ENCODE results near the gene STX3. TPM values are rescaled to one million over a fixed set of nuclear protein-coding genes. Genes with fewer than 3 reads are reported as not detected.
A peak's percentile ranks its signal among the peaks of the same experiment; 100 is the strongest.

STX3 gene
- total RNA-seq, 1 donor from 2014 or later = 42.1 TPM

DNA sequence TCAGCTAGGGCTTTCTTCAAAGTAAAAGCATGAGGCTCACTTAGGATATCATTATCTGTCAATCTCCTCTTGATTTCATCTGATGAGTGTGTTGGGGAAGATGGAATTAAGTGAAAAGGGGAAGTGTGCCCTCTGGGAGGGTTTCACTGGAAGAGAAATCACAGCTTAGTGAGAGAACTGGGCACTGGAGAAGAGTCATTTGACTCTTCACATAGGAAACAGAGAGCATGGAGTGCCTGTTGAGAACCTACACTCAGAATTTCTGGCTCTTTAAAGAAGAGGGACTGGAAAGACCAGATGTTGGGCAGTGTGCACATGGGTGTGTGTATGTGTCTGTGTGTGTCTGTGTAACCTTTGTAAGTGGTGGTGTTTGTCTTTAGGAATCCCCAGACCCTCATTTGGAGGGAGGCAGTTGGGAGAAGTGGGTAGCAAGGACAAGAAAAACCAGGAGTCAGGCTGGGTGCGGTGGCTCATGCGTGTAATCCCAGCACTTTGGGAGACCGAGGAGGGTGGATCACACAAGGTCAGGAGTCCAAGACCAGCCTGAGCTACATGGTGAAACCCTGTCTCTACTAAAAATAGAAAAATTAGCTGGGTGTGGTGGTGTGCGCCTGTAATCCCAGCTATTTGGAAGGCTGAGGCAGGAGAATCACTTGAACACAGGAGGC lies 10.0 kb downstream of the STX3 start:
- H3K27ac Mint-ChIP-seq (ENCODE audit: unreplicated experiment) = peak overlapping the region; percentile 87
- DNase-seq = no peak
- no peaks in the 10 kb centered on the region for H3K27me3 Mint-ChIP-seq (ENCODE audit: unreplicated experiment)
- peaks cover 3% of the 10 kb centered on the region for H3K9me3 Mint-ChIP-seq (ENCODE audit: unreplicated experiment)
- H3K4me1 Mint-ChIP-seq (ENCODE audit: low read depth, unreplicated experiment) = peaks cover 34% of the 10 kb centered on the region
- no peaks in the 10 kb centered on the region for H3K36me3 Mint-ChIP-seq (ENCODE audit: unreplicated experiment)
- TF ChIP-seq, protein P1, sequence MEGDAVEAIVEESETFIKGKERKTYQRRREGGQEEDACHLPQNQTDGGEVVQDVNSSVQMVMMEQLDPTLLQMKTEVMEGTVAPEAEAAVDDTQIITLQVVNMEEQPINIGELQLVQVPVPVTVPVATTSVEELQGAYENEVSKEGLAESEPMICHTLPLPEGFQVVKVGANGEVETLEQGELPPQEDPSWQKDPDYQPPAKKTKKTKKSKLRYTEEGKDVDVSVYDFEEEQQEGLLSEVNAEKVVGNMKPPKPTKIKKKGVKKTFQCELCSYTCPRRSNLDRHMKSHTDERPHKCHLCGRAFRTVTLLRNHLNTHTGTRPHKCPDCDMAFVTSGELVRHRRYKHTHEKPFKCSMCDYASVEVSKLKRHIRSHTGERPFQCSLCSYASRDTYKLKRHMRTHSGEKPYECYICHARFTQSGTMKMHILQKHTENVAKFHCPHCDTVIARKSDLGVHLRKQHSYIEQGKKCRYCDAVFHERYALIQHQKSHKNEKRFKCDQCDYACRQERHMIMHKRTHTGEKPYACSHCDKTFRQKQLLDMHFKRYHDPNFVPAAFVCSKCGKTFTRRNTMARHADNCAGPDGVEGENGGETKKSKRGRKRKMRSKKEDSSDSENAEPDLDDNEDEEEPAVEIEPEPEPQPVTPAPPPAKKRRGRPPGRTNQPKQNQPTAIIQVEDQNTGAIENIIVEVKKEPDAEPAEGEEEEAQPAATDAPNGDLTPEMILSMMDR (IDR thresholded peaks at IDR 0.05; ENCODE audit: partially characterized antibody, unreplicated experiment) = no peak
- H3K4me3 Mint-ChIP-seq (ENCODE audit: unreplicated experiment) = peak overlapping the region; percentile 62

GRCh38 chr11:59766542-59767224 lies 11.5 kb downstream of the STX3 start:
- Mint-ChIP-seq H3K27me3 (ENCODE audit: unreplicated experiment) (no peaks in the 10 kb centered on the region), H3K36me3 (ENCODE audit: unreplicated experiment) (no peaks in the 10 kb centered on the region), H3K4me1 (ENCODE audit: low read depth, unreplicated experiment) (peaks cover 29% of the 10 kb centered on the region), H3K4me3 (ENCODE audit: unreplicated experiment) (peak overlapping the region; percentile 53), H3K9me3 (ENCODE audit: unreplicated experiment) (peaks cover 4% of the 10 kb centered on the region), H3K27ac (ENCODE audit: unreplicated experiment) (peak overlapping the region; percentile 97)
- DNase-seq = peak; percentile 56
- TF ChIP-seq, protein P1 (IDR thresholded peaks at IDR 0.05; ENCODE audit: partially characterized antibody, unreplicated experiment) = no peak

DNA sequence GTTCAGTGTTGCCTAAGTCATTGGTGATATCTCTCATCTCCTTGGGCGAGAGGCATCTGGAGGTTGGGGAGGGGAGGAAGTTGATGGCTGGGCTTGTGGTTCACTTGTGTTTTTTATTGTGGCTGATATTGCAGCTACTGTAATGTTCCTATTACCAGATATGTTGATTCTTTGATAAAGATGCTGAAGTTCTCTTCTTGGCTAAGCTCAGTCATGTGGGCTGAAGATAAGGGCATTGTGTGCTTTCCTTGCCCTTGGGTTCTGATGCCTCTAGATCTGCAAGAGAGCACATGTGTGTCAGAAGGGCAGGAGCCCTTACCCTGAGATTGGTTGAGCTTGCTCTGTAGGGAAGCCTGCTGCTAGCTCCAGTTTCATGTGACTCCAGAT lies 12.0 kb downstream of the STX3 start:
- H3K27me3 Mint-ChIP-seq (ENCODE audit: unreplicated experiment) = no peaks in the 10 kb centered on the region
- no peaks in the 10 kb centered on the region for H3K36me3 Mint-ChIP-seq (ENCODE audit: unreplicated experiment)
- no peak for DNase-seq
- H3K4me3 Mint-ChIP-seq (ENCODE audit: unreplicated experiment) = peak overlapping the region; percentile 53
- peak overlapping the region; percentile 97 for H3K27ac Mint-ChIP-seq (ENCODE audit: unreplicated experiment)
- peaks cover 26% of the 10 kb centered on the region for H3K4me1 Mint-ChIP-seq (ENCODE audit: low read depth, unreplicated experiment)
- peaks cover 4% of the 10 kb centered on the region for H3K9me3 Mint-ChIP-seq (ENCODE audit: unreplicated experiment)
- TF ChIP-seq, protein P1 (IDR thresholded peaks at IDR 0.05; ENCODE audit: partially characterized antibody, unreplicated experiment) = no peak

DNA sequence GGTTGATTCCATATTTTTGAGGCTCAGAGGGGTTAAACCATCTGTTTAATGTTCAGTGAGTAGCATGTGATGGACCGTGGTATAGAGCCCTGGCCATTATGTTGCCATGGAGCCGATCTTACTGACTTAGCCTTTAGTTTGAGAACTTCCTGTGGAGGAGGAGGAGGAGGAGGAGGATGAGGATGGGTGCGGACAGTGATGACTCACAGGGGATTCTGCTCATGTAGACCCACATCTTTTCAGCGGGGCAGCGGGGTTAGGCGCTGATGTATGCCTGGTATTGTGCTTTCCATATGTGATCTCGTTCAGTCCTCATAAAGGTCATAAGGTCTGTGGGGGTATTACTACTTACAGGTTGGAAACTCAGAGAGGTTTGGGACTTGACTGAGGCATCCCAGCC lies 13.9 kb downstream of the STX3 start:
- peaks cover 3% of the 10 kb centered on the region for H3K9me3 Mint-ChIP-seq (ENCODE audit: unreplicated experiment)

More for the DNA sequence above, 13.9 kb downstream of the STX3 start:
- Mint-ChIP-seq H3K4me1 (ENCODE audit: low read depth, unreplicated experiment) (peaks cover 23% of the 10 kb centered on the region), H3K36me3 (ENCODE audit: unreplicated experiment) (no peaks in the 10 kb centered on the region), H3K27ac (ENCODE audit: unreplicated experiment) (no peak overlapping the region), H3K27me3 (ENCODE audit: unreplicated experiment) (no peaks in the 10 kb centered on the region), H3K4me3 (ENCODE audit: unreplicated experiment) (no peak overlapping the region)
- no peak for DNase-seq
- TF ChIP-seq, protein P1 (IDR thresholded peaks at IDR 0.05; ENCODE audit: partially characterized antibody, unreplicated experiment) = no peak

Measured in glutamatergic neuron (in vitro differentiated cells).